ENCODE measurements around the gene RABEP2.
"Not testable (repeated sequence)": the region's sequence is repeated elsewhere in the genome, so short reads cannot be mapped to it uniquely, and the experiment has no call there.

DNA sequence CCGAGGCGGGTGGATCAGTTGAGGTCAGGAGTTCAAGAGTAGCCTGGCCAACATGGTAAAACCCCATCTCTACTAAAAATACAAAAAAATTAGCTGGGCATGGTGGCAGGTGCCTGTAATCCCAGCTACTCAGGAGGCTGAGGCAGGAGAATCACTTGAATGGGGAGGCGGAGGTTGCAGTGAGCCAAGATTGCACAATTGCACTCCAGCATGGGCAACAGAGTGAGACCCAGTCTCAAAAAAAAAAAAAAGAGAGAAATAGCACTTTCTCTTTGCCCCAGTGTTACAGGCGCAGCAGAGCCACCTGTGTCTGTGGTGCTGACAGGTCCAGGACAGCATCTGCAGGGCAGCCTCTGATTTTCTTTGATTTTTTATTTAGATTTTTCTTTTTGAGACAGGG lies 43.5 kb downstream of the RABEP2 start:
- TF ChIP-seq HDAC2 (IDR thresholded peaks at IDR 0.05); RAD21 (conservative IDR thresholded peaks at IDR 0.05 in 1 of 2, IDR thresholded peaks at IDR 0.05 in 1 of 2); POLR2AphosphoS2 (conservative IDR thresholded peaks at IDR 0.05; ENCODE audit: low read length): not testable (repeated sequence)
- TF ChIP-seq, protein P1, sequence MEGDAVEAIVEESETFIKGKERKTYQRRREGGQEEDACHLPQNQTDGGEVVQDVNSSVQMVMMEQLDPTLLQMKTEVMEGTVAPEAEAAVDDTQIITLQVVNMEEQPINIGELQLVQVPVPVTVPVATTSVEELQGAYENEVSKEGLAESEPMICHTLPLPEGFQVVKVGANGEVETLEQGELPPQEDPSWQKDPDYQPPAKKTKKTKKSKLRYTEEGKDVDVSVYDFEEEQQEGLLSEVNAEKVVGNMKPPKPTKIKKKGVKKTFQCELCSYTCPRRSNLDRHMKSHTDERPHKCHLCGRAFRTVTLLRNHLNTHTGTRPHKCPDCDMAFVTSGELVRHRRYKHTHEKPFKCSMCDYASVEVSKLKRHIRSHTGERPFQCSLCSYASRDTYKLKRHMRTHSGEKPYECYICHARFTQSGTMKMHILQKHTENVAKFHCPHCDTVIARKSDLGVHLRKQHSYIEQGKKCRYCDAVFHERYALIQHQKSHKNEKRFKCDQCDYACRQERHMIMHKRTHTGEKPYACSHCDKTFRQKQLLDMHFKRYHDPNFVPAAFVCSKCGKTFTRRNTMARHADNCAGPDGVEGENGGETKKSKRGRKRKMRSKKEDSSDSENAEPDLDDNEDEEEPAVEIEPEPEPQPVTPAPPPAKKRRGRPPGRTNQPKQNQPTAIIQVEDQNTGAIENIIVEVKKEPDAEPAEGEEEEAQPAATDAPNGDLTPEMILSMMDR (IDR thresholded peaks at IDR 0.05) = not testable (repeated sequence)
- TF ChIP-seq, protein P2, sequence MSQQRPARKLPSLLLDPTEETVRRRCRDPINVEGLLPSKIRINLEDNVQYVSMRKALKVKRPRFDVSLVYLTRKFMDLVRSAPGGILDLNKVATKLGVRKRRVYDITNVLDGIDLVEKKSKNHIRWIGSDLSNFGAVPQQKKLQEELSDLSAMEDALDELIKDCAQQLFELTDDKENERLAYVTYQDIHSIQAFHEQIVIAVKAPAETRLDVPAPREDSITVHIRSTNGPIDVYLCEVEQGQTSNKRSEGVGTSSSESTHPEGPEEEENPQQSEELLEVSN (IDR thresholded peaks at IDR 0.05; ENCODE audit: borderline replicate concordance, low read depth) = not testable (repeated sequence)

Data from A549 (cell line).